DND-41 (cell line): Measurements from ENCODE around the gene TXNDC16.

ENCODE experiments used
- ATAC-seq: fragments of 200-7000 bp; cut with Tn5 transposase; 3 replicates; pipeline ENCODE4 v1.9.1; 2021; ENCODE audit warnings: low read depth; ENCODE audit not compliant: insufficient read depth
- DNase-seq: peaks from one replicate; pipeline ENCODE4 v3.0.0-alpha.2; 2020
- H2AFZ ChIP-seq: 2 replicates; pipeline ENCODE4 v1.6.0; 2012; ENCODE audit warnings: low read depth, low read length
- H3K27ac ChIP-seq: 2 replicates; pipeline ENCODE4 v1.5.1; 2012; ENCODE audit warnings: low read length, inconsistent platforms
- H3K27me3 ChIP-seq: fragments of 200-600 bp; sonication (generic); 2 replicates; pipeline ENCODE4 v1.6.0; 2012; ENCODE audit warnings: low read length, mild to moderate bottlenecking, inconsistent platforms; ENCODE audit not compliant: insufficient read depth, poor library complexity
- H3K36me3 ChIP-seq: 2 replicates; pipeline ENCODE4 v1.5.1; 2012; ENCODE audit warnings: low read length, inconsistent platforms; ENCODE audit not compliant: insufficient read depth
- H3K4me1 ChIP-seq: 2 replicates; pipeline ENCODE4 v1.5.1; 2012; ENCODE audit warnings: mild to moderate bottlenecking, low read length; ENCODE audit not compliant: insufficient read depth
- H3K4me2 ChIP-seq: 2 replicates; pipeline ENCODE4 v1.6.0; 2012; ENCODE audit warnings: mild to moderate bottlenecking, moderate library complexity, low read length, inconsistent platforms; ENCODE audit not compliant: insufficient read depth
- H3K4me3 ChIP-seq, 2 experiments: fragments of 200-600 bp in 1 of 2; shearing (Covaris generic) in 1 of 2; 2 replicates each; pipeline ENCODE4 v1.5.1; 2012 to 2016; ENCODE audit warnings: inconsistent platforms in 2 of 2, low read length in 2 of 2, mild to moderate bottlenecking in 2 of 2, low read depth in 1 of 2, moderate library complexity in 1 of 2
- H3K79me2 ChIP-seq: 2 replicates; pipeline ENCODE4 v1.6.0; 2012; ENCODE audit warnings: low read length, inconsistent platforms; ENCODE audit not compliant: insufficient read depth
- H3K9ac ChIP-seq: 2 replicates; pipeline ENCODE4 v1.6.0; 2012; ENCODE audit warnings: low read depth, mild to moderate bottlenecking, inconsistent platforms, low read length, moderate library complexity
- H3K9me3 ChIP-seq: 2 replicates; pipeline ENCODE4 v1.5.1; 2012; ENCODE audit warnings: low read length, moderate library complexity, mild to moderate bottlenecking, inconsistent platforms; ENCODE audit not compliant: insufficient read depth, severe bottlenecking
- H4K20me1 ChIP-seq: 2 replicates; pipeline ENCODE4 v1.6.0; 2012; ENCODE audit warnings: low read length; ENCODE audit not compliant: insufficient read depth
- EZH2 ChIP-seq: IDR thresholded peaks from 3 replicates; pipeline ENCODE4 v1.6.1; 2012; ENCODE audit warnings: borderline replicate concordance, low read depth, mild to moderate bottlenecking, moderate library complexity, low read length, inconsistent platforms; ENCODE audit not compliant: severe bottlenecking
- TF ChIP-seq, protein P1 (sequence below): IDR thresholded peaks from 2 replicates; pipeline ENCODE4 v1.5.1; 2012; ENCODE audit warnings: borderline replicate concordance, low read length, moderate library complexity, mild to moderate bottlenecking; ENCODE audit not compliant: poor library complexity, severe bottlenecking; ENCODE audit errors: extremely low read depth

TXNDC16 gene

GRCh38 chr14:52536269-52536668, 16.0 kb downstream of the TXNDC16 start:
- DNase-seq (no peak), ATAC-seq (no peak)
- Histone ChIP-seq H3K27ac (no peak overlapping the region), H2AFZ (no peak overlapping the region), H3K79me2 (no peaks in the 10 kb centered on the region), H3K4me2 (no peak overlapping the region), H3K4me1 (no peaks in the 10 kb centered on the region), H3K27me3 (no peaks in the 10 kb centered on the region), H4K20me1 (no peaks in the 10 kb centered on the region), H3K9ac (no peak overlapping the region), H3K36me3 (peaks cover 61% of the 10 kb centered on the region), H3K9me3 (no peaks in the 10 kb centered on the region), H3K4me3 (no peak overlapping the region)
- TF ChIP-seq EZH2 = no peak
- TF ChIP-seq, protein P1, sequence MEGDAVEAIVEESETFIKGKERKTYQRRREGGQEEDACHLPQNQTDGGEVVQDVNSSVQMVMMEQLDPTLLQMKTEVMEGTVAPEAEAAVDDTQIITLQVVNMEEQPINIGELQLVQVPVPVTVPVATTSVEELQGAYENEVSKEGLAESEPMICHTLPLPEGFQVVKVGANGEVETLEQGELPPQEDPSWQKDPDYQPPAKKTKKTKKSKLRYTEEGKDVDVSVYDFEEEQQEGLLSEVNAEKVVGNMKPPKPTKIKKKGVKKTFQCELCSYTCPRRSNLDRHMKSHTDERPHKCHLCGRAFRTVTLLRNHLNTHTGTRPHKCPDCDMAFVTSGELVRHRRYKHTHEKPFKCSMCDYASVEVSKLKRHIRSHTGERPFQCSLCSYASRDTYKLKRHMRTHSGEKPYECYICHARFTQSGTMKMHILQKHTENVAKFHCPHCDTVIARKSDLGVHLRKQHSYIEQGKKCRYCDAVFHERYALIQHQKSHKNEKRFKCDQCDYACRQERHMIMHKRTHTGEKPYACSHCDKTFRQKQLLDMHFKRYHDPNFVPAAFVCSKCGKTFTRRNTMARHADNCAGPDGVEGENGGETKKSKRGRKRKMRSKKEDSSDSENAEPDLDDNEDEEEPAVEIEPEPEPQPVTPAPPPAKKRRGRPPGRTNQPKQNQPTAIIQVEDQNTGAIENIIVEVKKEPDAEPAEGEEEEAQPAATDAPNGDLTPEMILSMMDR = no peak

DNA sequence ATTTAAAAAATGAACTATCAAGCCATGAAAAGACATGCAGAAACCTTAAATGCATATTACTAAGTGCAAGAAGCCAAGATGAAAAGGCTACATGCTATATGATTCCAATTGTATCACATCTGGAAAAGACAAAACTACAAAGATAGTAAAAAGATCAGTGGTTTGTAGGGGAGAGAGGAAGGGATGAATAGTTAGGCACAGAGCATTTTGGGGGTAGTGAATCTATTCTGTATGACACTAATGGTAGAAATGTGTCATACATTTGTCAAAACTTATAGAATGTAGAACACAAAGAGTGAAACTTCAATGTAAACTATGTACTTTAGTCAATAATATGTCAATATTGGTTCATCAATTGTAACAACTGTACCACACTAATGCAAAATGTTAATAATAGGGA, 20.8 kb downstream of the TXNDC16 start:
- Histone ChIP-seq H2AFZ (no peak overlapping the region), H4K20me1 (no peaks in the 10 kb centered on the region), H3K27ac (no peak overlapping the region), H3K27me3 (no peaks in the 10 kb centered on the region), H3K4me2 (no peak overlapping the region), H3K4me1 (no peaks in the 10 kb centered on the region), H3K9ac (no peak overlapping the region), H3K79me2 (no peaks in the 10 kb centered on the region), H3K36me3 (peaks cover 42% of the 10 kb centered on the region), H3K9me3 (no peaks in the 10 kb centered on the region), H3K4me3 (no peak overlapping the region)
- DNase-seq = no peak
- no peak for ATAC-seq
- TF ChIP-seq, protein P1 = no peak
- TF ChIP-seq EZH2 = no peak

- Histone ChIP-seq H3K27me3 (no peaks in the 10 kb centered on the region), H3K27ac (no peak overlapping the region), H3K9ac (no peak overlapping the region), H3K4me2 (no peak overlapping the region), H2AFZ (no peak overlapping the region), H3K9me3 (no peaks in the 10 kb centered on the region), H3K4me3 (no peak overlapping the region), H3K36me3 (peaks cover 14% of the 10 kb centered on the region; the same call in 1 of the 2 replicates), H4K20me1 (no peaks in the 10 kb centered on the region), H3K4me1 (no peaks in the 10 kb centered on the region), H3K79me2 (no peaks in the 10 kb centered on the region)
- ATAC-seq (no peak), DNase-seq (no peak)
- TF ChIP-seq EZH2 = no peak
- TF ChIP-seq, protein P1 = no peak
Observed at GRCh38 chr14:52527052-52527451, 25.3 kb downstream of the TXNDC16 start.
